ENCODE results near the gene TAF6. TPM values are rescaled to one million over a fixed set of nuclear protein-coding genes. Genes with fewer than 3 reads are reported as not detected.
A peak's percentile ranks its signal among the peaks of the same experiment; 100 is the strongest.

Gene TAF6
- total RNA-seq, 1 experiment from 2014 or later, result 87.1 TPM

- H2BK20ac ChIP-seq (ENCODE audit: low read depth, low read length, poor library complexity, severe bottlenecking), result no peak overlapping the region
- TF ChIP-seq CTCF (conservative IDR thresholded peaks at IDR 0.05), result no peak
- no peak overlapping the region for H4K8ac ChIP-seq (replicated peaks; ENCODE audit: insufficient read length, low read depth, low read length)
- peaks cover 66 to 67% (median 67%) of the 10 kb centered on the region in 3 experiments for H3K36me3 Mint-ChIP-seq (ENCODE audit: insufficient read depth in 1 of 3, low read depth in 3 of 3)
- WGBS (ENCODE audit: extremely low coverage, insufficient read length, low lambda C conversion rate), result no CpG with 5 or more reads among the region's 7 CpGs
- no peak overlapping the region for H3K56ac ChIP-seq (ENCODE audit: insufficient read length, low read depth, low read length)
- no peaks in the 10 kb centered on the region for H4K20me1 ChIP-seq (ENCODE audit: control insufficient read depth, insufficient read depth, insufficient read length)
- no peak overlapping the region for H2AFZ ChIP-seq (ENCODE audit: low read length)
- peak overlapping the region in 1 of 3 experiments; percentile 15; a peak in 1 of 7 replicates for H3K27ac Mint-ChIP-seq
- no peak overlapping the region for H3K14ac ChIP-seq (ENCODE audit: insufficient read depth, low read length)
- H2AK5ac ChIP-seq (ENCODE audit: insufficient read length, low read length), result no peak overlapping the region
- H2BK120ac ChIP-seq (ENCODE audit: low read depth, low read length, poor library complexity, severe bottlenecking), result no peak overlapping the region
- no peak overlapping the region for H4K5ac ChIP-seq (ENCODE audit: insufficient read length, low read depth, low read length)
- no peaks in the 10 kb centered on the region for H3K79me1 ChIP-seq (ENCODE audit: insufficient read depth, low read depth, low read length, poor library complexity, severe bottlenecking)
- no peak overlapping the region for H3K27ac ChIP-seq (ENCODE audit: insufficient read length, low read depth, low read length)
- H3K4me3 Mint-ChIP-seq, result peak overlapping the region; percentile 91 to 98
- H4K91ac ChIP-seq (ENCODE audit: insufficient read length, low read depth, low read length), result no peak overlapping the region
- no peak overlapping the region for H3K4me2 ChIP-seq (ENCODE audit: insufficient read depth, insufficient read length, low read length)
- no peak overlapping the region for H3K9ac ChIP-seq (ENCODE audit: extremely low read depth, insufficient read length, low read length)
- no peak overlapping the region for H3K18ac ChIP-seq (ENCODE audit: insufficient read length, low read depth, low read length)
- H3K9me3 ChIP-seq (ENCODE audit: control insufficient read depth, low read depth, low read length), result peaks cover 15% of the 10 kb centered on the region
- no peak overlapping the region for H3K23ac ChIP-seq (ENCODE audit: insufficient read length, low read depth, low read length)
- no peak overlapping the region for H2BK12ac ChIP-seq (ENCODE audit: insufficient read length, low read depth, low read length)
- no peaks in the 10 kb centered on the region; the same call in 1 of the 2 replicates for H3K27me3 Mint-ChIP-seq (ENCODE audit: low read depth)
- no peaks in the 10 kb centered on the region for H3K27me3 ChIP-seq (ENCODE audit: insufficient read depth, low read length)
- H2BK5ac ChIP-seq (ENCODE audit: insufficient read length, low read length), result no peak overlapping the region
- H3K9me3 Mint-ChIP-seq, result peaks cover 29 to 55% of the 10 kb centered on the region in 2 experiments
- peaks cover 6% of the 10 kb centered on the region for H3K23me2 ChIP-seq (ENCODE audit: insufficient read length, low read depth, low read length, poor library complexity, severe bottlenecking)
- peaks cover 32% of the 10 kb centered on the region for H3K79me2 ChIP-seq (ENCODE audit: insufficient read depth, low read length)
- peaks cover 12 to 27% of the 10 kb centered on the region in 2 experiments for H3K4me1 Mint-ChIP-seq
- no peak overlapping the region for H3T11ph ChIP-seq (ENCODE audit: low read length)
- no peak overlapping the region for H2BK15ac ChIP-seq (ENCODE audit: low read depth, low read length)
- H3K4me1 ChIP-seq (ENCODE audit: insufficient read depth, low read length), result peaks cover 3% of the 10 kb centered on the region; the same call in 1 of the 2 replicates
- no peak overlapping the region for H3K4ac ChIP-seq (ENCODE audit: low read depth, low read length)
- no peak for DNase-seq
Observed at GRCh38 chr7:100079024-100079560, 40.1 kb downstream of the TAF6 start.
